Measurements from ENCODE around the gene ARL6IP4. TPM values are rescaled to one million over a fixed set of nuclear protein-coding genes. Genes with fewer than 3 reads are reported as not detected.

Gene ARL6IP4
- total RNA-seq, 2 experiments from 2014 or later: 228 to 263 TPM

- POLR2A ChIA-PET: interaction anchor here (0.5 kb wide), 1 partner anchor 228 kb away, joined by 3 read pairs; no protein-coding TSS in a partner anchor
- DNase-seq (ENCODE audit: low spot score): no peak
- Histone ChIP-seq H3K36me3 (ENCODE audit: insufficient read depth, low read length) (peaks cover 54% of the 10 kb centered on the region), H3K9me3 (ENCODE audit: low read length) (no peaks in the 10 kb centered on the region), H4K20me1 (ENCODE audit: insufficient read depth, low read length) (no peaks in the 10 kb centered on the region), H3K27ac (ENCODE audit: low read depth, low read length, poor library complexity, severe bottlenecking) (peak overlapping the region; percentile 72), H3K4me3 (ENCODE audit: low read depth, low read length, poor library complexity, severe bottlenecking) (peak overlapping the region; percentile 95), H3K4me2 (ENCODE audit: low read length) (peak overlapping the region; percentile 85), H3K4me1 (ENCODE audit: insufficient read depth, low read length, poor library complexity, severe bottlenecking) (peaks cover 47% of the 10 kb centered on the region), H2AFZ (ENCODE audit: low read length) (no peak overlapping the region), H3K79me2 (ENCODE audit: insufficient read depth, low read depth, low read length) (peaks cover 17% of the 10 kb centered on the region; the same call in 1 of the 2 replicates), H3K9me2 (ENCODE audit: insufficient read depth, low read length) (no peaks in the 10 kb centered on the region)
- no TSS peak for BruUV-seq (replicated peaks)
- no peak for TF ChIP-seq EZH2phosphoT487 (IDR thresholded peaks at IDR 0.05; ENCODE audit: borderline replicate concordance, low read depth, low read length)
- TF ChIP-seq, protein P1, sequence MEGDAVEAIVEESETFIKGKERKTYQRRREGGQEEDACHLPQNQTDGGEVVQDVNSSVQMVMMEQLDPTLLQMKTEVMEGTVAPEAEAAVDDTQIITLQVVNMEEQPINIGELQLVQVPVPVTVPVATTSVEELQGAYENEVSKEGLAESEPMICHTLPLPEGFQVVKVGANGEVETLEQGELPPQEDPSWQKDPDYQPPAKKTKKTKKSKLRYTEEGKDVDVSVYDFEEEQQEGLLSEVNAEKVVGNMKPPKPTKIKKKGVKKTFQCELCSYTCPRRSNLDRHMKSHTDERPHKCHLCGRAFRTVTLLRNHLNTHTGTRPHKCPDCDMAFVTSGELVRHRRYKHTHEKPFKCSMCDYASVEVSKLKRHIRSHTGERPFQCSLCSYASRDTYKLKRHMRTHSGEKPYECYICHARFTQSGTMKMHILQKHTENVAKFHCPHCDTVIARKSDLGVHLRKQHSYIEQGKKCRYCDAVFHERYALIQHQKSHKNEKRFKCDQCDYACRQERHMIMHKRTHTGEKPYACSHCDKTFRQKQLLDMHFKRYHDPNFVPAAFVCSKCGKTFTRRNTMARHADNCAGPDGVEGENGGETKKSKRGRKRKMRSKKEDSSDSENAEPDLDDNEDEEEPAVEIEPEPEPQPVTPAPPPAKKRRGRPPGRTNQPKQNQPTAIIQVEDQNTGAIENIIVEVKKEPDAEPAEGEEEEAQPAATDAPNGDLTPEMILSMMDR (conservative IDR thresholded peaks at IDR 0.05; ENCODE audit: low read length): no peak
- CTCF ChIA-PET (ENCODE audit: unreplicated experiment): interaction anchor here (0.7 kb wide), 1 partner anchor 23 kb away, joined by 4 read pairs; no protein-coding TSS in a partner anchor
- intact Hi-C loops (cut with micrococcal nuclease; ENCODE audit: unreplicated experiment): loop anchor here (1.0 to 5.0 kb wide), 2 partner anchors 75 to 256 kb away; no protein-coding TSS in a partner anchor
Measured at GRCh38 chr12:122981587-122982476, 1.4 kb downstream of the ARL6IP4 start.

GRCh38 chr12:122982477-122982815 lies 2.0 kb downstream of the ARL6IP4 start:
- ChIA-PET CTCF (ENCODE audit: unreplicated experiment) (no interaction called here), POLR2A (no interaction called here)
- Histone ChIP-seq H3K9me3 (ENCODE audit: low read length) (no peaks in the 10 kb centered on the region), H4K20me1 (ENCODE audit: insufficient read depth, low read length) (no peaks in the 10 kb centered on the region), H3K9me2 (ENCODE audit: insufficient read depth, low read length) (no peaks in the 10 kb centered on the region), H3K4me1 (ENCODE audit: insufficient read depth, low read length, poor library complexity, severe bottlenecking) (peaks cover 47% of the 10 kb centered on the region), H3K79me2 (ENCODE audit: insufficient read depth, low read depth, low read length) (peaks cover 17% of the 10 kb centered on the region; the same call in 1 of the 2 replicates), H3K27ac (ENCODE audit: low read depth, low read length, poor library complexity, severe bottlenecking) (no peak overlapping the region), H3K4me3 (ENCODE audit: low read depth, low read length, poor library complexity, severe bottlenecking) (peak overlapping the region; percentile 95), H2AFZ (ENCODE audit: low read length) (no peak overlapping the region), H3K36me3 (ENCODE audit: insufficient read depth, low read length) (peaks cover 48% of the 10 kb centered on the region), H3K4me2 (ENCODE audit: low read length) (peak overlapping the region; percentile 85)
- TSS peak; percentile 97 for BruUV-seq (replicated peaks)
- TF ChIP-seq EZH2phosphoT487 (IDR thresholded peaks at IDR 0.05; ENCODE audit: borderline replicate concordance, low read depth, low read length): no peak
- no peak for DNase-seq (ENCODE audit: low spot score)
- intact Hi-C loops (cut with micrococcal nuclease; ENCODE audit: unreplicated experiment): loop anchor here (5.0 kb wide), 1 partner anchor 75 kb away; no protein-coding TSS in a partner anchor

DNA sequence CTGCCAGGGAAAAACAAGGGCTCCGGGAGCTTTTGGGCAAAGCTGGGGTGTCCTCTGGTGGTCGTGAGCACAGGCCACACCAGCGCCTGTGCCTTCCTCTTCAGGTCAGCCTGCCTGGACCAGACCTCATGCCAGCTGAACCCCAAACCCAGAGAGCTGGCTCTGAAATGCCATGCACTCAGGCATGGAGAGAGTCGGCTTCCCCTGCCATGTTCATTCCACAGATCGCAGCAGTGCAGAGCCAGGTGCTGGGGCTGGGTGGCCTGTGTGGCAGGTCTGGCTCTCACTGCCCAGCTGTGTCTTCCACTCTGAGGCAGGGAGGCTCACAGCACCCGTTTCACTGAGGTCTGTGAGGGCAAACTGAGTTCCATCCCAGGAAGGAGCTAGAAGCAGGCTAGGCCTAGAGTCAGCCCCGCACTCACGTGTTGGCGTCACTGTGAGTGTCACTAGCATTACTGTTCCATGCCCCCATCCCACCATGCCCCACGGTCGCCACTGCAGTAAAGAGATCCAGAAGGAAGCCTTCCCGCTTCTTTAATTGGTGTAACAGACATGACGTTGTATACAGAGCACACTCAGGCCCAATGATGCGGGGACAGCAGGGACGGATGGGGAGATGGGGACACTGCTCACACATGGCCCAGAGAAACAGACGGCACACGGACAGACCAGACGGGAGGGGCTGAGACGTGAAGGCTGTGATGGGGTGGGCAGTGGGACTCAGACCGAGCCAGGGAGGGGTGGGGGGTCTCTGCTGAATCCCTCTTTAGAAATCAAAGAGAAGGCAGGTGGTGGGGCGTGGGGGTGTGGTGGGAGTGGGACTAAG lies 2.7 kb downstream of the ARL6IP4 start:
- Histone ChIP-seq H3K4me3 (ENCODE audit: low read depth, low read length, poor library complexity, severe bottlenecking) (peak overlapping the region; percentile 95), H3K79me2 (ENCODE audit: insufficient read depth, low read depth, low read length) (peaks cover 17% of the 10 kb centered on the region; the same call in 1 of the 2 replicates), H3K36me3 (ENCODE audit: insufficient read depth, low read length) (peaks cover 42% of the 10 kb centered on the region), H3K4me2 (ENCODE audit: low read length) (peak overlapping the region; percentile 85; the same call in 1 of the 2 replicates), H3K9me3 (ENCODE audit: low read length) (no peaks in the 10 kb centered on the region), H2AFZ (ENCODE audit: low read length) (no peak overlapping the region), H3K9me2 (ENCODE audit: insufficient read depth, low read length) (no peaks in the 10 kb centered on the region), H4K20me1 (ENCODE audit: insufficient read depth, low read length) (no peaks in the 10 kb centered on the region), H3K27ac (ENCODE audit: low read depth, low read length, poor library complexity, severe bottlenecking) (no peak overlapping the region), H3K4me1 (ENCODE audit: insufficient read depth, low read length, poor library complexity, severe bottlenecking) (peaks cover 47% of the 10 kb centered on the region)
- no peak for DNase-seq (ENCODE audit: low spot score)
- intact Hi-C loops (cut with micrococcal nuclease; ENCODE audit: unreplicated experiment): loop anchor here (5.0 kb wide), 1 partner anchor 74 kb away; no protein-coding TSS in a partner anchor
- POLR2A ChIA-PET: interaction anchor here (0.6 kb wide), 1 partner anchor 755 kb away, joined by 3 read pairs; no protein-coding TSS in a partner anchor
- BruUV-seq (replicated peaks): no TSS peak
- CTCF ChIA-PET (ENCODE audit: unreplicated experiment): interaction anchor here (0.6 kb wide), 1 partner anchor 1017 kb away, joined by 3 read pairs; no protein-coding TSS in a partner anchor
- no peak for TF ChIP-seq EZH2phosphoT487 (IDR thresholded peaks at IDR 0.05; ENCODE audit: borderline replicate concordance, low read depth, low read length)
- TF ChIP-seq, protein P1 (conservative IDR thresholded peaks at IDR 0.05; ENCODE audit: low read length): no peak

Data from OCI-LY7 (cell line).